Measurements from ENCODE around the gene PLXND1.

PLXND1 gene

DNA sequence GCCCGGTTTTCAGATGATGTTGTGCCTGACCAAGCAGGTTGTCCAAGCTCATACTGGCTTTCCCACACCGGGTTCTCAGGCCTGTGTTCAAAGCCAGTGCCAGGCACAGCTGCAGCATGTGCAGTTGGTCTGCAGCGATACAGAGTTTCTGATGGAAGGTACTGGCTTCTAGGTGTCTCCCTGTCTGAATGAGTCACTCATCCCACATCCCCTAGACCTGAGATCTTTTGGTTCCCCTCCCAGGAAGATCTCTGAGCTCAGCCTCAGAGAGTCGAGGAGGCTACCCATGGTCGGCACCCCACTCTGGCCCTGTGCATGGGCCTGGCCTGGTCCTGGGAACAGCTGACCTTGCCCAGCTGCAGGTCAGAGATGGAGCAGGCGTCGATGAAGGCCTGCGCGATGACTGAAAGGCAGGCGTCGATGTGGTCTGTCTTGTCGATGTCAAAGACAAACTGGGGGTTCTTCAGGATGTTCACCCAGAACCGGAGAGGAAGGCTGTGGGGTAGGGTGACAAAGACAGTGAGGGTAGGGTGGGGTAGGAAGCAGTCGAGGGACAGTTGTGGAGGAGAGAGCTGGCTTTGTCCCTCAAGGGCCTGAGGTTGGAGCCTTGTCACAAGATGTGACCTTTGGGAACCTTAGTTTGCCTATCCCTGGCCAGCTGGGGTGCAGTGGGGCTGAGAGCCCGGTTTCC lies 48.2 kb downstream of the PLXND1 start:
- Histone ChIP-seq H3K27ac (ENCODE audit: insufficient read depth, low read depth, low read length, poor library complexity, severe bottlenecking) (no peak overlapping the region), H3K4me3 (ENCODE audit: insufficient read depth, low read depth, low read length) (no peak overlapping the region), H3K36me3 (ENCODE audit: control insufficient read depth, insufficient read depth, low read length) (no peaks in the 10 kb centered on the region), H3K4me1 (ENCODE audit: control insufficient read depth, insufficient read depth, low read length) (peaks cover 39% of the 10 kb centered on the region), H3K27me3 (ENCODE audit: control insufficient read depth, insufficient read depth, low read length, poor library complexity, severe bottlenecking) (no peaks in the 10 kb centered on the region), H3K9me3 (ENCODE audit: control insufficient read depth, low read length) (no peaks in the 10 kb centered on the region)
- 93% methylated on average over 15 of the region's 15 CpGs for WGBS, 2 experiments

DNA sequence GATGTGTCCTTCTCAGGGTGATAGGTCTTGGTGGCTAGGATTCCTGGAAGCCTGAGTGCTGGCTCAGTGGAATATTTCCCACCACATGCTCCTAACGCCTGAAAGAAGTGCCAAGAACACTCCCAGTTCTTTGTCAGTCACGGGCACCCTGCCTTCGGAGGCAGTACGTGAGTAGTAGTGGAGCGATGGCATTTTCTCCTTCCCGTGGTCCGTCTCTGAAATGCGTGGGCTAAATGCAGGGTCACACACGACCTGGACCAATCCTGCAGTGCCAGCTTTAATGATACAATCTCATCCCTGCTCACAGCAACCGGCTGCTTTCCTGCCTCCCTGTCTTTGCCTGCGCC lies 49.0 kb downstream of the PLXND1 start:
- Histone ChIP-seq H3K27ac (ENCODE audit: insufficient read depth, low read depth, low read length, poor library complexity, severe bottlenecking) (no peak overlapping the region), H3K9me3 (ENCODE audit: control insufficient read depth, low read length) (no peaks in the 10 kb centered on the region), H3K4me3 (ENCODE audit: insufficient read depth, low read depth, low read length) (no peak overlapping the region), H3K4me1 (ENCODE audit: control insufficient read depth, insufficient read depth, low read length) (peaks cover 46% of the 10 kb centered on the region), H3K36me3 (ENCODE audit: control insufficient read depth, insufficient read depth, low read length) (no peaks in the 10 kb centered on the region), H3K27me3 (ENCODE audit: control insufficient read depth, insufficient read depth, low read length, poor library complexity, severe bottlenecking) (no peaks in the 10 kb centered on the region)
- 83 to 84% methylated on average over 11 of the region's 11 CpGs for WGBS, 2 experiments

DNA sequence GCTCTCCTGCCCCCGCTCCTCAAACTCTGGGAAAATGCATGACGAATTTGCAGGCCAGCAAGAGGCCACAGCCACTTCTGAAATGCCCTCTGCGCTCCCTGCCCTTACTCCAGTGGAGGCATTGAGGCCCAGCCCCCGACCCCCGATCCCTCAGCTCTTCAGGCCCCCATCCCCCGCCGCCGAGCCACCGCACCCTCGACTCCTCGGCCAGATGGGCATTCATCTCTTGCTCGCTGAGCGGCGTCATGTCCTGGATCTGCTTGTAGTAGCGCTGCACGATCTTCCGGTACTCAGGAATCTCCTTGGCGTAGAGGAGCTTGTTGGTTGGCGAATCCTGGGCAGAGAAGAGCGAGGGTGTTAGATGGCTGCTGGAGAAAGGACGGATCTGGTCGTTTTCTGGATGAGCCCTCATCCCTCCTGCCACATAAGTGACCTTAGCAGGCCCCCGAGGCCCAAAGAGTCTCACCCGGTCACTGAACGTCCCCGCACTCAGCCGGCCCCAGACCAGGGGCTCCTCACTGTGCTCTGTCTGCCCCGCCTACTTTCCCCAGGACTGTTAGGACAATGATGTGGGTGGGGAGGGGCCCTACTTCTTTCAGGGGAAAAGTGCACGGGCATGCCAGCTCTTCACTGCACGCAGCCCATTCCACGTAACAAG lies 49.5 kb downstream of the PLXND1 start:
- no peaks in the 10 kb centered on the region for H3K9me3 ChIP-seq (ENCODE audit: control insufficient read depth, low read length)
- no peak overlapping the region for H3K27ac ChIP-seq (ENCODE audit: insufficient read depth, low read depth, low read length, poor library complexity, severe bottlenecking)
- H3K4me1 ChIP-seq (ENCODE audit: control insufficient read depth, insufficient read depth, low read length): peaks cover 47% of the 10 kb centered on the region
- no peaks in the 10 kb centered on the region for H3K27me3 ChIP-seq (ENCODE audit: control insufficient read depth, insufficient read depth, low read length, poor library complexity, severe bottlenecking)
- 74 to 76% methylated on average over 31 of the region's 31 CpGs for WGBS, 2 experiments
- no peak overlapping the region for H3K4me3 ChIP-seq (ENCODE audit: insufficient read depth, low read depth, low read length)
- H3K36me3 ChIP-seq (ENCODE audit: control insufficient read depth, insufficient read depth, low read length): no peaks in the 10 kb centered on the region

DNA sequence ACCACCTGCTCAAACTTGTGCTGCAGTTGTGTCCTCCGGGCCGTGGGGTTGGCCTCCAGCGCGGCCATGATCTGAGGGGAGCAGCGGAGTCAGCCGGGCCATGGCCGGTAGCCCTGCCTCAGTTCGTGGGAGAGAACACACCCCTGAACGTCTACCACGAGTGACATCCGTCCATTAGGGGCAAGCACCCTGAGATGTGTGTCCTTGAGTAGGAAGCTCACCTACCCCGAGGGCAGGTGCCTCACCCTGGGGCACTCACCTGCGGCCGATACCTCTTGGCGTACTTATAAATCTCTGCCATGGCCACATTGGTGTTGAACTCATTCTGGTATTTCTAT lies 50.1 kb downstream of the PLXND1 start:
- peaks cover 46% of the 10 kb centered on the region for H3K4me1 ChIP-seq (ENCODE audit: control insufficient read depth, insufficient read depth, low read length)
- no peak overlapping the region for H3K4me3 ChIP-seq (ENCODE audit: insufficient read depth, low read depth, low read length)
- no peak overlapping the region for H3K27ac ChIP-seq (ENCODE audit: insufficient read depth, low read depth, low read length, poor library complexity, severe bottlenecking)
- WGBS, 2 experiments: 94 to 96% methylated on average over 15 of the region's 15 CpGs
- H3K9me3 ChIP-seq (ENCODE audit: control insufficient read depth, low read length): no peaks in the 10 kb centered on the region
- H3K27me3 ChIP-seq (ENCODE audit: control insufficient read depth, insufficient read depth, low read length, poor library complexity, severe bottlenecking): no peaks in the 10 kb centered on the region
- no peaks in the 10 kb centered on the region for H3K36me3 ChIP-seq (ENCODE audit: control insufficient read depth, insufficient read depth, low read length)

DNA sequence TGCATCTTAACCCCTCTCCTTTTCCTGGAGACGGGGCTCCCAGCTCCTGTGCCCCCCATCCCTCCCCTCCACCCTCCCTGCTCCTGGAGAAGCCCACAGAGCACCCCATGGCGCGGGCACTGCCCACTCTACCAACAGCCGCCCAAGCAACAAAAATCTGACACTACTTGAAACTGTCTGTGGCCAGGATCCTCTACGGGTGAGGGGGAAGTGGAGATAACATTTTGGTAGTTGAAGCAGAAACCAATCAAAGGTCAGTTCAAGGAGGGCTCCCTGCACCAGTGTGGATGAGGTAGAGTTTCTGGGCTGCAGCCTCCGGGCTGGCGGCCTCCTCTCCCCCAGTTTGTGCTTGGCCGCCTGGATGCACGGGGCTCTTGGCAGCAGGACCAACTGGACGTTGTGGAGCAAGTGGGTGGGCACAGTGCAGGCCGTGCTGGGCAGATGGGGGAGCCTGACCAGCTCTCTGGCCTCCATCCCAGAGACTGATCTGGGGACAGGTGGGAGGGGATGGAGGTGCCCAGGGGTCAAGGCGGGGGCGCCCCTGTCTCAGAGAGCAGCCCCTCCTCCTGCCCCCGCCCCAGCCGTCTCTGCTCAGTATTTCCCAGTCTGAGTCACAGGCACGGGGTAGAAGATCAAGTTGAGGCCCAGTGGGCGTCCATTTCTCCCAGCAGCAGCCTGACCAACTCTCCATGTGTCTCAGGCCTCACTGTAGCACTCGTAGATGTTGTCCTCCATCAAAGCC lies 50.7 kb downstream of the PLXND1 start:
- Histone ChIP-seq H3K36me3 (ENCODE audit: control insufficient read depth, insufficient read depth, low read length) (no peaks in the 10 kb centered on the region), H3K9me3 (ENCODE audit: control insufficient read depth, low read length) (no peaks in the 10 kb centered on the region), H3K4me3 (ENCODE audit: insufficient read depth, low read depth, low read length) (no peak overlapping the region), H3K27me3 (ENCODE audit: control insufficient read depth, insufficient read depth, low read length, poor library complexity, severe bottlenecking) (no peaks in the 10 kb centered on the region), H3K27ac (ENCODE audit: insufficient read depth, low read depth, low read length, poor library complexity, severe bottlenecking) (no peak overlapping the region), H3K4me1 (ENCODE audit: control insufficient read depth, insufficient read depth, low read length) (peaks cover 40% of the 10 kb centered on the region)
- 95% methylated on average over 18 of the region's 18 CpGs for WGBS, 2 experiments

DNA sequence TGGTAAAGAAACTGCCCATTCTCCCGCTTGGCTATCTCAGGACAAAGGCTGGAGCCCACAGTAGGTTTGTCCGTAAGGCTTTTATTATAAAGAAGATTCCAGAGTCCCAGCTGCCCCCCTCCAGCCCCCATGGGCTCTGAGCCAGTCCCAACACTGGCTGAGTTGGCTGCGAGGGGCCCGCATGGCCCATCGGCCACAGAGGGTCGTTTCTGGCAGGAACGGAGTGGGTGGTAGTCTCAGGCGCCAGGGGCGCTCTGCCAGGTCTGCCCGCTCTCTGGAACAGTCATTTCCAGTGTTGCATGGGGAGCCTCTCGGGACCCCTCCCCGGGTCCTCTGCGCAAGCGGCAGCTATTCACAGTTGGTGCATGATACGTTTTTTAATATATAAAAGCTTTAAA lies 51.3 kb downstream of the PLXND1 start:
- WGBS, 2 experiments: 91 to 93% methylated on average over 14 to 15 of the region's 15 CpGs
- no peak overlapping the region for H3K4me3 ChIP-seq (ENCODE audit: insufficient read depth, low read depth, low read length)
- no peaks in the 10 kb centered on the region for H3K27me3 ChIP-seq (ENCODE audit: control insufficient read depth, insufficient read depth, low read length, poor library complexity, severe bottlenecking)
- no peak overlapping the region for H3K27ac ChIP-seq (ENCODE audit: insufficient read depth, low read depth, low read length, poor library complexity, severe bottlenecking)
- peaks cover 34% of the 10 kb centered on the region for H3K4me1 ChIP-seq (ENCODE audit: control insufficient read depth, insufficient read depth, low read length)
- H3K9me3 ChIP-seq (ENCODE audit: control insufficient read depth, low read length): no peaks in the 10 kb centered on the region
- H3K36me3 ChIP-seq (ENCODE audit: control insufficient read depth, insufficient read depth, low read length): no peaks in the 10 kb centered on the region

DNA sequence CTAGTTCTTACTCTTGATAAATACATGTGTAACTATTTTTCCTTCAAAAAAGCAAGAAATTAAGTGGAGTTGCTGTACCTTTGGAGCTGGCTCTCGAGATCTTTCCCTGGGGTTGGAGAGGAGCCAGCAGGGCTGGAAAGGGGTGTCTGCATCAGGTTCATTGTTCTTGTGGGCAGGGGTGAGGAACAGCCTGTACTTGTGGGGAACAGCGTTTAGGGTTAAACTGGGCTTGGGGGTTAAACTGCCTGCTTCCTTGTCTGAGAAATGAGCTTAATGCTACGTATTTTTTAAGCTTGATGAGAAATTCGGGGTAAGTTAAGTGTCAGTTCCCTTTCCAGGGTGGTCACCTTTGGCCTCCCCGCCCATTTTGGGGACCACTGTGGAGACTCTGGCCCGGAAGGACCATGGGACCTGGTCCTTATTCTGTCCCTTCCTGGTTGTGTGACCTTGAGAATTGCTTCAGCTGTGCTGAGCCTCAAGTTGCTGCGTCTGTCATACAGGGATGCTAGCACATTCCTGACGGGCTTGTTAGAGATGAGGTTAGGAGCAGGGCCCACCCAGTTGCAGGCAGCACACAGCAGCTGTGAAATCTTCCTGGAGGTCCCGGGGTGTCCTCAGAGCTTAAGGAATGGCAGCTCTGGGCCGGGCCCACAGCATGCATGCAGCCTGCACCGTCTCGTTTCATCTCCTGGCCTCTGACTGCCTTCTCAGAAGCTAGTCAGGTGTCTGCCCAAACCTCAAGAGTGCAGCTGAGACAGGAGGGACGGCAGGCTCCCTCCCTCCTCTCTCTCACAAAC lies 51.9 kb downstream of the PLXND1 start:
- Histone ChIP-seq H3K27me3 (ENCODE audit: control insufficient read depth, insufficient read depth, low read length, poor library complexity, severe bottlenecking) (no peaks in the 10 kb centered on the region), H3K36me3 (ENCODE audit: control insufficient read depth, insufficient read depth, low read length) (no peaks in the 10 kb centered on the region), H3K4me1 (ENCODE audit: control insufficient read depth, insufficient read depth, low read length) (peaks cover 32% of the 10 kb centered on the region), H3K4me3 (ENCODE audit: insufficient read depth, low read depth, low read length) (no peak overlapping the region), H3K27ac (ENCODE audit: insufficient read depth, low read depth, low read length, poor library complexity, severe bottlenecking) (no peak overlapping the region), H3K9me3 (ENCODE audit: control insufficient read depth, low read length) (no peaks in the 10 kb centered on the region)
- WGBS, 2 experiments: 78 to 80% methylated on average over 13 of the region's 13 CpGs

DNA sequence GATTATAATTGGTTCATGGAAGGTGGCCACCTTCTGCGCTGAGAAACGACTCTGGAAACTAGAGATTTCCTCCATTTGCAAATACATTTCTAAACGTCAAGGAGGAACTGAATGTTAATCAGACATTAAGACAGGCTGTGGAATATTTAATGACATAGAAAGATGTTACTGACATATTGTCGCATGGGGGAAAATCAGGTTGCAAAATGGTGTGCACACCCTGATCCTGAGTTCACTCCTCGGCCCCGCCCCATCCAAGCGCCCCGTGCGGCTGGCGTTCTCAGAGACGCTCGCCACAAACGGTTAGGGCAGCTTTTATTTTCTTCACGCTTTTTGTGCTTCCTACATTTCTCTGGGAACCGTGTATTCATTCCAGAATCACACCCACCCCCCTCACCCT lies 52.8 kb downstream of the PLXND1 start:
- no peak overlapping the region for H3K27ac ChIP-seq (ENCODE audit: insufficient read depth, low read depth, low read length, poor library complexity, severe bottlenecking)
- no peaks in the 10 kb centered on the region for H3K27me3 ChIP-seq (ENCODE audit: control insufficient read depth, insufficient read depth, low read length, poor library complexity, severe bottlenecking)
- peaks cover 32% of the 10 kb centered on the region for H3K4me1 ChIP-seq (ENCODE audit: control insufficient read depth, insufficient read depth, low read length)
- WGBS, 2 experiments: 83 to 90% methylated on average over 15 of the region's 15 CpGs
- H3K9me3 ChIP-seq (ENCODE audit: control insufficient read depth, low read length): no peaks in the 10 kb centered on the region
- H3K4me3 ChIP-seq (ENCODE audit: insufficient read depth, low read depth, low read length): no peak overlapping the region
- no peaks in the 10 kb centered on the region for H3K36me3 ChIP-seq (ENCODE audit: control insufficient read depth, insufficient read depth, low read length)

DNA sequence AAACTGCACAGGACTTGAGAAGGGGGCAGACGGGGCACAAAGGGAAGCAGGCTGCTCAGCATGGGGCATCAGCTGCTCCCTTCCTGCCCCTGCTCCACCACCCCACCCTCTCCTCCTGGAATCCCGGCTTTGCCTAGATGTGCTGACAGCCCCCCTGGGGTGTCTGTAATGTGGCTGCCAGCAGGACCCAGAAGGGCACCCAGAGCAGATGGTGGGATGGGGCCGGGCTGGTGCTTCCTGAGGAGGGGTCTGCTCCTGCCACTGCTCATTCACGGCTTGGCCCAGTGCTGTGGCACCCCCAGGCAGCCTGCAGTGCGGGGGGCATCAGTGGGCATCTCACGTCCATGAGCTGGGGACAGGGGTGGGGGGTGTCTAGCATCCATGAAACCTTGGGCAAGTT lies 53.3 kb downstream of the PLXND1 start:
- no peak overlapping the region for H3K4me3 ChIP-seq (ENCODE audit: insufficient read depth, low read depth, low read length)
- no peaks in the 10 kb centered on the region for H3K36me3 ChIP-seq (ENCODE audit: control insufficient read depth, insufficient read depth, low read length)
- H3K9me3 ChIP-seq (ENCODE audit: control insufficient read depth, low read length): no peaks in the 10 kb centered on the region
- H3K4me1 ChIP-seq (ENCODE audit: control insufficient read depth, insufficient read depth, low read length): peaks cover 32% of the 10 kb centered on the region
- no peak overlapping the region for H3K27ac ChIP-seq (ENCODE audit: insufficient read depth, low read depth, low read length, poor library complexity, severe bottlenecking)
- no peaks in the 10 kb centered on the region for H3K27me3 ChIP-seq (ENCODE audit: control insufficient read depth, insufficient read depth, low read length, poor library complexity, severe bottlenecking)
- WGBS, 2 experiments: 59 to 69% methylated on average over 6 of the region's 6 CpGs
